GM12874 (cell line): ENCODE results near the gene MYO9A.

ENCODE experiments used
- CTCF ChIP-seq: IDR thresholded peaks from 2 replicates; pipeline ENCODE4 v1.5.1; 2011; ENCODE audit warnings: low read depth, mild to moderate bottlenecking, control low read depth, low read length, moderate library complexity; ENCODE audit not compliant: insufficient read depth

The MYO9A gene

GRCh38 chr15:71880276-71880675 is 237.7 kb downstream of the MYO9A start:
- no peak for TF ChIP-seq CTCF

- TF ChIP-seq CTCF: no peak
Observed at GRCh38 chr15:71874245-71874644, 243.7 kb downstream of the MYO9A start.

GRCh38 chr15:71853543-71853942 is 264.4 kb downstream of the MYO9A start:
- no peak for TF ChIP-seq CTCF

GRCh38 chr15:71844916-71845315 is 273.0 kb downstream of the MYO9A start:
- no peak for TF ChIP-seq CTCF

DNA sequence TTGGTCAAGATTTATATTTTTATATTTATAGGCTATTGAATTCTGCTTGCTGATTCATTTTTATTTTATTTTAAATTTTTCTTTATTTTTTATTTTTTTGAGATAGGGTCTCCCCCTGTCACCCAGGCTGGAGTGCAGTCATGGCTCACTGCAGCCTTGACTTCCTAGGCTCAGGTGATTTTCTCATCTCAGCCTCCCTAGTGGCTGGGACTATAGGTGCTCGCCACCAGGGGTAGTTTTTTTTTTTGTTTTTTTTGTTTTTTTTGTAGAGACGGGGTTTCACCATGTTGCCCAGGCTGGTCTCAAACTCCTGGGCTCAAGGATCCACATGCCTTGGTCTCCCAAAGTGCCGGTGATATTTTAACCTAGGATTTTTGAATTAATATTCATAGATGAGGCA is 276.4 kb downstream of the MYO9A start:
- no peak for TF ChIP-seq CTCF

- no peak for TF ChIP-seq CTCF
Observed at GRCh38 chr15:71830981-71831380, 287.0 kb downstream of the MYO9A start.

DNA sequence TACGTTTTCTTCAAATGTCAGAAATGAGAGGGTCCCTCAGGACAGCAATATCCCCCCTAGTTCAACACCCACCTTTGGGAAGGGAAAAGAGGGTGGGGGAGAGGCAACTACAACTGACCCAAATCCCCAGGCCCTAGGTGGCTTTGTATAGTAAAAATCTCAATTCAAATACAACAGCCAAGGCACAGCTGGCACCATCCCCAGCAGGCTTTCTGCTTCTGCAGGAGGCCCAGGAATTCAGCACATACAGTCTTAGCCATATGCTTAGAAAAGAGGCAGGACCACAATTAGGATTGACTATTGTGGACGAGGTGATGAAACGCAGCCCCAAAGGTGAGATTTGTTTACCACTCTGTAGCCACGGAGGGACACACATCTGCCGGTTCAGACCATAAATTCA is 291.8 kb downstream of the MYO9A start:
- no peak for TF ChIP-seq CTCF
